ENCODE data around the gene FRS3. TPM values are rescaled to one million over a fixed set of nuclear protein-coding genes. Genes with fewer than 3 reads are reported as not detected.

The FRS3 gene
- total and polyA plus RNA-seq, 9 of the 15 experiments (the other 6 are each of a cell fraction or from before 2014, with no cell fraction given), result 0.03 to 3.7 (median 1.6) TPM

DNA sequence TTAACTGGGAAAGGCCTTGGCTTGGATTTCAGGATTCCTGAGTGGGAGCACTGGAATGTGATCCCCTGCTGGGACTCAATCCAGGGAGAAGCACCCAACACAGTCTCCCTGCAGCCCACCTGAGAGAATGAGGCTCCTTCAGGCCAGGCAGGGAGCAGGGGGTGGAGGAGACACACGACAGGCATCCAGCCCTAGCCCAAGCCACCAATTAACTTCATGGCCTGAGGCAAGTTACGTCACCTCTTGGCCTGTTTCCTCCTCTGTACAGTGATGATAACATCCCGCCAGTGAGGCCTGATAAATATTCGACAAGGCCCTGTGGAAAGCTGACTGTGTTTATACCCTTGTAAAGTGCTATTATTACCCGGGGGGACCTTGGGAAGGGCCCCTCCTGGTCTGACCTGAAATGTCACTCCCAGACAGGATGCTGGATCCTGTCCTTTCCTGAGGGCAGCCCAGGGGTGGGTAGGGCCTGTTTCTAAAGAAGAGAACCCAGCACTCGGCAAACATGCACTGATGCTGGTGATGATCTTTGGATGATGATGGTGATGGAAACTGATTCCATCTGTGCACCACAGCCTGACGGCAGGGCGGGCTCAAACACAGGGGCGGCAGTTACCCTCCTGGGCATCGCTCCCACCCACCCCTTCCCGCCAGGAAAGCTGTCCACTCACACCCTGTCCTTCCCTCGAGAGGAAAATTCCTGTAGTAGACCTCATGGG, 12.4 kb downstream of the FRS3 start:
- peak overlapping the region; percentile 5; the same call in 2 of the 3 replicates for H3K27ac ChIP-seq (ENCODE audit: extremely low read depth, low read depth, low read length)
- POLR2A ChIA-PET, result interaction anchor here (0.6 to 1.5 kb wide), 5 partner anchors 8 to 18 kb away, joined by 3 to 4 read pairs (median 4); no protein-coding TSS in a partner anchor
- TF ChIP-seq SMARCA4 (IDR thresholded peaks at IDR 0.05), result peak; percentile 66; the same call in 1 of the 2 replicates
- TF ChIP-seq CREM (IDR thresholded peaks at IDR 0.05; ENCODE audit: low read depth), result peak; percentile 88
- TF ChIP-seq MAFG (tag; conservative IDR thresholded peaks at IDR 0.05), result no peak
- TF ChIP-seq MEF2A (IDR thresholded peaks at IDR 0.05; ENCODE audit: control insufficient read depth, low read depth, low read length), result no peak
- TF ChIP-seq ZNF311 (CRISPR knock-in tag; IDR thresholded peaks at IDR 0.05), result no peak
- no peak for TF ChIP-seq SIRT6 (IDR thresholded peaks at IDR 0.05; ENCODE audit: low read depth, low read length)
- TF ChIP-seq EP300 (IDR thresholded peaks at IDR 0.05; ENCODE audit: low read length), result peak; percentile 56; the same call in 1 of the 2 replicates
- 0 out of 2 replicates have a peak, but pooled peaks have one; percentile 8 for TF ChIP-seq ZBTB17 (CRISPR knock-in tag; IDR thresholded peaks at IDR 0.05)
- no peak for TF ChIP-seq ZNF274 (IDR thresholded peaks at IDR 0.05; ENCODE audit: borderline replicate concordance, low read depth, low read length)
- TF ChIP-seq, protein P1, sequence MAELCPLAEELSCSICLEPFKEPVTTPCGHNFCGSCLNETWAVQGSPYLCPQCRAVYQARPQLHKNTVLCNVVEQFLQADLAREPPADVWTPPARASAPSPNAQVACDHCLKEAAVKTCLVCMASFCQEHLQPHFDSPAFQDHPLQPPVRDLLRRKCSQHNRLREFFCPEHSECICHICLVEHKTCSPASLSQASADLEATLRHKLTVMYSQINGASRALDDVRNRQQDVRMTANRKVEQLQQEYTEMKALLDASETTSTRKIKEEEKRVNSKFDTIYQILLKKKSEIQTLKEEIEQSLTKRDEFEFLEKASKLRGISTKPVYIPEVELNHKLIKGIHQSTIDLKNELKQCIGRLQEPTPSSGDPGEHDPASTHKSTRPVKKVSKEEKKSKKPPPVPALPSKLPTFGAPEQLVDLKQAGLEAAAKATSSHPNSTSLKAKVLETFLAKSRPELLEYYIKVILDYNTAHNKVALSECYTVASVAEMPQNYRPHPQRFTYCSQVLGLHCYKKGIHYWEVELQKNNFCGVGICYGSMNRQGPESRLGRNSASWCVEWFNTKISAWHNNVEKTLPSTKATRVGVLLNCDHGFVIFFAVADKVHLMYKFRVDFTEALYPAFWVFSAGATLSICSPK (IDR thresholded peaks at IDR 0.05; ENCODE audit: borderline replicate concordance), result no peak
- no peak for TF ChIP-seq PTRF (tag; IDR thresholded peaks at IDR 0.05)
- peak; percentile 68 for TF ChIP-seq DPF2 (IDR thresholded peaks at IDR 0.05)
- no peak for TF ChIP-seq SMARCC2 (IDR thresholded peaks at IDR 0.05; ENCODE audit: low read depth)
- peak; percentile 66 for TF ChIP-seq CBFA2T3 (IDR thresholded peaks at IDR 0.05)
- no peak for TF ChIP-seq ZNF408 (CRISPR knock-in tag; IDR thresholded peaks at IDR 0.05; ENCODE audit: low read depth)
- no peak for TF ChIP-seq U2AF2 (optimal IDR thresholded peaks at IDR 0.05; ENCODE audit: low read depth, low read length)
- no peak for TF ChIP-seq RBM17 (IDR thresholded peaks at IDR 0.05; ENCODE audit: borderline replicate concordance, low read depth, low read length)
- no peak for TF ChIP-seq ZNF253 (CRISPR knock-in tag; conservative IDR thresholded peaks at IDR 0.05)
- TF ChIP-seq SP1 (CRISPR knock-in tag; IDR thresholded peaks at IDR 0.05), result 0 out of 2 replicates have a peak, but pooled peaks have one; percentile 50
- no peak for TF ChIP-seq ZFPM2 (CRISPR knock-in tag; IDR thresholded peaks at IDR 0.05)
- no peak for TF ChIP-seq ZNF77 (CRISPR knock-in tag; IDR thresholded peaks at IDR 0.05)
- TF ChIP-seq RCOR1 (IDR thresholded peaks at IDR 0.05; ENCODE audit: borderline replicate concordance in 1 of 2, low read depth in 2 of 2, low read length in 2 of 2), result peak in 1 of 2 experiments; percentile 92; a peak in 2 of 4 replicates
- peak; percentile 66 for TF ChIP-seq TEAD4 (IDR thresholded peaks at IDR 0.05; ENCODE audit: low read length)
- no peak for TF ChIP-seq TEAD4 (CRISPR knock-in tag; IDR thresholded peaks at IDR 0.05; ENCODE audit: borderline replicate concordance)

More for the DNA sequence above, 12.4 kb downstream of the FRS3 start:
- Histone ChIP-seq H3K36me3 (ENCODE audit: control insufficient read depth, insufficient read depth, low read length) (peaks cover 4% of the 10 kb centered on the region; the same call in 2 of the 3 replicates), H4K20me1 (replicated peaks; ENCODE audit: control insufficient read depth, insufficient read depth, low read length) (no peaks in the 10 kb centered on the region), H3K9me3 (replicated peaks; ENCODE audit: control insufficient read depth, insufficient read depth, low read depth, low read length) (no peaks in the 10 kb centered on the region), H3K9me1 (ENCODE audit: control insufficient read depth, insufficient read depth, low read length) (no peaks in the 10 kb centered on the region), H3K9ac (ENCODE audit: insufficient read depth in 1 of 2, low read depth in 2 of 2, low read length in 2 of 2) (peak overlapping the region; percentile 28 to 45; a peak in 2 of 4 replicates), H3K79me2 (ENCODE audit: control insufficient read depth, insufficient read depth, low read length) (no peaks in the 10 kb centered on the region), H3K4me3 (no peak overlapping the region), H2AFZ (ENCODE audit: low read depth, low read length) (peak overlapping the region; percentile 63), H3K27me3 (ENCODE audit: control insufficient read depth in 2 of 2, insufficient read depth in 2 of 2, low read length in 2 of 2) (peaks cover 0 to 10% of the 10 kb centered on the region in 2 experiments; a peak in 2 of 5 replicates), H3K4me2 (ENCODE audit: insufficient read depth, low read length) (peak overlapping the region; percentile 28; the same call in 1 of the 2 replicates), H3K4me1 (replicated peaks in 1 of 2; ENCODE audit: control insufficient read depth in 2 of 2, insufficient read depth in 2 of 2, low read length in 2 of 2) (peaks cover 33 to 37% of the 10 kb centered on the region in 2 experiments)
- FAIRE-seq (peak; percentile 89), ATAC-seq (peak; percentile 88), DNase-seq (ENCODE audit: extremely low read depth in 1 of 4, low spot score in 3 of 4) (peak; percentile 68 to 85 (median 76))
- intact Hi-C loops (cut with micrococcal nuclease), result loop anchor here (2.0 kb wide), 1 partner anchor 32 kb away; the partner anchor contains the start of gene TFEB
- 41% methylated on average over 11 of the region's 12 CpGs for WGBS (ENCODE audit: insufficient coverage, low coverage, missing lambda C conversion rate)
- CTCF ChIA-PET (ENCODE audit: low intra/inter-chr PET ratio), result no interaction called here
- in situ Hi-C loops (cut with MboI), result loop anchor here (5.0 kb wide), 1 partner anchor 70 kb away; no protein-coding TSS in a partner anchor
- BruUV-seq (replicated peaks), result no TSS peak

Data from K562 (cell line).